HL-60/S4 treated with retinoic acid at 250 ng/mL for 4 days and 3 days (cell line): ENCODE results near the gene IQGAP3.
"Not testable (repeated sequence)": the region's sequence is repeated elsewhere in the genome, so short reads cannot be mapped to it uniquely, and the experiment has no call there.

Source experiments
- in situ Hi-C: fragments of 300-500 bp; cut with MboI; formaldehyde crosslinking; loops from 2 replicates; pipeline ENCODE4 v1.7.0; 2022; ENCODE audit warnings: low sequenced_read_pairs

The IQGAP3 gene

GRCh38 chr1:156571261-156571852 is 1.0 kb downstream of the IQGAP3 start:
- in situ Hi-C loops, result no loop called here

GRCh38 chr1:156566436-156566835 is 5.9 kb downstream of the IQGAP3 start:
- in situ Hi-C loops, result no loop called here

- in situ Hi-C loops, result no loop called here
These were observed 6.8 kb downstream of the IQGAP3 start for GRCh38 chr1:156565519-156565918.

- in situ Hi-C loops, result no loop called here
These were observed 11.7 kb downstream of the IQGAP3 start for GRCh38 chr1:156560585-156561163.

GRCh38 chr1:156559797-156560385 is 12.5 kb downstream of the IQGAP3 start:
- in situ Hi-C loops, result no loop called here

- in situ Hi-C loops, result no loop called here
These were observed 13.1 kb downstream of the IQGAP3 start for GRCh38 chr1:156559086-156559796.

GRCh38 chr1:156556354-156556753 is 16.0 kb downstream of the IQGAP3 start:
- in situ Hi-C loops, result no loop called here

- in situ Hi-C loops, result no loop called here
These were observed 16.6 kb downstream of the IQGAP3 start for GRCh38 chr1:156555715-156556114.

GRCh38 chr1:156554971-156555370 is 17.4 kb downstream of the IQGAP3 start:
- in situ Hi-C loops, result no loop called here

GRCh38 chr1:156553860-156554485 is 18.4 kb downstream of the IQGAP3 start:
- in situ Hi-C loops, result no loop called here

GRCh38 chr1:156552937-156553336 is 19.4 kb downstream of the IQGAP3 start:
- in situ Hi-C loops, result not testable (repeated sequence)

- in situ Hi-C loops, result no loop called here
These were observed 19.8 kb downstream of the IQGAP3 start for GRCh38 chr1:156552518-156552917.

- in situ Hi-C loops, result no loop called here
These were observed 20.5 kb downstream of the IQGAP3 start for GRCh38 chr1:156551869-156552268.

GRCh38 chr1:156551066-156551643 is 21.2 kb downstream of the IQGAP3 start:
- in situ Hi-C loops, result no loop called here

- in situ Hi-C loops, result no loop called here
These were observed 22.0 kb downstream of the IQGAP3 start for GRCh38 chr1:156550346-156550745.

- in situ Hi-C loops, result no loop called here
These were observed 22.5 kb downstream of the IQGAP3 start for GRCh38 chr1:156549831-156550230.

- in situ Hi-C loops, result no loop called here
These were observed 23.0 kb downstream of the IQGAP3 start for GRCh38 chr1:156549390-156549789.

- in situ Hi-C loops, result no loop called here
These were observed 24.4 kb downstream of the IQGAP3 start for GRCh38 chr1:156547982-156548381.

GRCh38 chr1:156547434-156547833 is 24.9 kb downstream of the IQGAP3 start:
- in situ Hi-C loops, result no loop called here

- in situ Hi-C loops, result no loop called here
These were observed 26.1 kb downstream of the IQGAP3 start for GRCh38 chr1:156546267-156546666.

- in situ Hi-C loops, result no loop called here
These were observed 27.7 kb downstream of the IQGAP3 start for GRCh38 chr1:156544592-156545102.
